GM18502 (cell line): ENCODE results near the gene MATN1.
"Not testable (repeated sequence)": the region's sequence is repeated elsewhere in the genome, so short reads cannot be mapped to it uniquely, and the experiment has no call there.

Experiments used
- ATAC-seq: cut with Tn5 transposase; IDR thresholded peaks from one replicate; pipeline ENCODE4 v1.9.1; 2021; ENCODE audit warnings: mild to moderate bottlenecking; ENCODE audit not compliant: unreplicated experiment, poor library complexity

Gene MATN1, protein sequence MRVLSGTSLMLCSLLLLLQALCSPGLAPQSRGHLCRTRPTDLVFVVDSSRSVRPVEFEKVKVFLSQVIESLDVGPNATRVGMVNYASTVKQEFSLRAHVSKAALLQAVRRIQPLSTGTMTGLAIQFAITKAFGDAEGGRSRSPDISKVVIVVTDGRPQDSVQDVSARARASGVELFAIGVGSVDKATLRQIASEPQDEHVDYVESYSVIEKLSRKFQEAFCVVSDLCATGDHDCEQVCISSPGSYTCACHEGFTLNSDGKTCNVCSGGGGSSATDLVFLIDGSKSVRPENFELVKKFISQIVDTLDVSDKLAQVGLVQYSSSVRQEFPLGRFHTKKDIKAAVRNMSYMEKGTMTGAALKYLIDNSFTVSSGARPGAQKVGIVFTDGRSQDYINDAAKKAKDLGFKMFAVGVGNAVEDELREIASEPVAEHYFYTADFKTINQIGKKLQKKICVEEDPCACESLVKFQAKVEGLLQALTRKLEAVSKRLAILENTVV

DNA sequence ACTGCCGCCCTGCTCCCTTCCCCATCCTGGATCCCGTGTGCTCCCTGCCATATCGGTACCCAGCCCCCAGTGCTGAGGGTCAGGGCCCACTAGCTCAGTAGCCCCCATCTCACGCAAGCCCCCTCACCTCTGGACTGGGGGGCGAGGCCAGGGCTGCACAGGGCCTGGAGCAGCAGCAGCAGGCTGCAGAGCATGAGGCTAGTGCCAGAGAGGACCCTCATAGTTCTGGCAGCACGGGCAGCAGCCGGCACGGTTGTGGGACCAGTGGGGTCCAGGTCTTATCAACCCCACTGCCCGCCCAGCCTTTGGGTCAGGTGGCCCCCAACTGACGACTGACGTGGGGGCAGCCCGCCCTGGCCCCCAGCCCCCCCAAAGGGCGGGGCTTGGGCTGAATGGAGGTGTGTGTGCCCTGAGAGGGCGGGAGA is at the start of gene MATN1:
Gene MATN1, minus strand, starts transcription at position 255 of the 425 bp plus-strand sequence. Its CDS starts 34 bp downstream, at position 221.
- ATAC-seq, result no peak

DNA sequence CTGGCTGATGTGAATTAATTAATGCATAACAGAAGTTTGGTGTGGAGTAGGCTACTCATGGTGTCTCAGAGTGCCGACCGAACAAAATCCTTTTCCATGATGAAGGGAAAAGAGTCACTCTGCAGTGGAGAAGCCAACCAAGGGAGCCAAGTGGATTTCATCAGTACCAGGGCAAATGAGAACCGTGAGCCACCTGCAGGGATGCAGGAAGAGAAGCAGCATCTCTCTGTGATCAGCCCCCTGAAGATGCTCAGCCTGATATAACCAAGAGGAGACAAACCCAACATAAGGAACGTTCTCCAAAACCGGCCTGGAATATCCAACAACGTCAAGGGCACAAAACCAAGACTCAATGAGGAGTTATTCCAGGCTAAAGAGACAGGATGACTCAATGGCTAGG is 47.6 kb upstream of the MATN1 start:
- ATAC-seq, result no peak

DNA sequence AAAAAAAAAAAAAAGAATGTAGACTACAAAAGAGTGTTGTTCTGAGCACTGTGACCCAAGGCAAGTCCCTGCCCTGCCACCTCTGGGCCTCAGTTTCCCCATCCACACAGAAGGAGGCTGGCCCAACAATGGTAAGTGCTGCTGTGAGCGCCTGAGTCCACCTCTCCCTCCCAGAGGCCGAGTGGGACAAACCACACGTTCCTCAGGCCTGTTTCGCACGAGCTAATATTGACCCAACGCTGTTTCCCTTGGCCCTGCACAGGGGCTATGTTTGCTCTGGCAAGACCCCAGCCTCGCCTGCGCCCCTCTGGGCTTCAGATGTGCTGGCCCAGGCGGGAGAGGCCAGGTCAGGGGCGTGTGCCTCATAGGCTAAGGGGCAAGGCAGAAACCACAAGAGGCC is 46.8 kb upstream of the MATN1 start:
- no peak for ATAC-seq

DNA sequence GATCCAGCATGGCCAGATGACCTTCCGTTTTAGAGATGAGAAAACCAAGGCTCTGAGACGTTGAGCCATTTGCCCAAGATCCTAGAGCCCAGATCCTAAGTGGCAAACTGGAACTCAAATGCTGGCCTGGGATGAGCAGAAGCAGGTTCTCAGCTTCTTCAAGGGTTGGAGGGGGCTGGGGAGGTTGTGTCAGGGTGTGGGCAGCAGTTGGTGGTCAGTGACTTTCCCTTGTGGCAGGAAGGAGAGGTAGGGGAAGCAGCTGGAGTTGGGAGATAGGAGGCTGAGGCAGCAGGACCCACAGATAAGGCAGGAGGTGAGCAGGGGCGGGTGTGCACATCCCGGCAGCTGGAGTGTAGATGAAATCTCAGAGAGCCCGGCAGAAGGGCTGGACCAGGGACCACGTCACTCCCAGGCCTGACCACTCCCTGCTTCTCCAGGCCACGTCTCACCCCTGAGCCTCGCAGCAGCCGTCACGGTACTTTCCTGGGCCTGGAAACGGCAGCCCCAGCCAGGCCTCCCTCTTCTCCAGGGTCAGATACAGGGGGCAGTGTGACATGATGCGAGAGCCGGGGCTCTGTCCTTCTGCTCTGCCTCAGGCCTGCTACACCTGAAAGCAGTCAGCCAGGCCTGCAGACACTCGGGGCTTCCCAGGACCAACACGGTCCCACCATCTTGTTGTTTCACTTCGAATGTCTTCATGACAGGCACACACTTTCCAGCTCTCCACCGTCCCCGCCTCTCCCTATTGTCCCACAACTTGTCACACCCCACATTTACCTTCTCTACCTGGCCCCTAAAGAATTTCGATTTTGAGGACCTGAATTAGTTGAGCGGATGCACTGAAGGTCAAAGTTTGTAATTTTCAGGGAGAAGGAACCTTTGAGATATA is 45.7 kb upstream of the MATN1 start:
- ATAC-seq, result no peak

DNA sequence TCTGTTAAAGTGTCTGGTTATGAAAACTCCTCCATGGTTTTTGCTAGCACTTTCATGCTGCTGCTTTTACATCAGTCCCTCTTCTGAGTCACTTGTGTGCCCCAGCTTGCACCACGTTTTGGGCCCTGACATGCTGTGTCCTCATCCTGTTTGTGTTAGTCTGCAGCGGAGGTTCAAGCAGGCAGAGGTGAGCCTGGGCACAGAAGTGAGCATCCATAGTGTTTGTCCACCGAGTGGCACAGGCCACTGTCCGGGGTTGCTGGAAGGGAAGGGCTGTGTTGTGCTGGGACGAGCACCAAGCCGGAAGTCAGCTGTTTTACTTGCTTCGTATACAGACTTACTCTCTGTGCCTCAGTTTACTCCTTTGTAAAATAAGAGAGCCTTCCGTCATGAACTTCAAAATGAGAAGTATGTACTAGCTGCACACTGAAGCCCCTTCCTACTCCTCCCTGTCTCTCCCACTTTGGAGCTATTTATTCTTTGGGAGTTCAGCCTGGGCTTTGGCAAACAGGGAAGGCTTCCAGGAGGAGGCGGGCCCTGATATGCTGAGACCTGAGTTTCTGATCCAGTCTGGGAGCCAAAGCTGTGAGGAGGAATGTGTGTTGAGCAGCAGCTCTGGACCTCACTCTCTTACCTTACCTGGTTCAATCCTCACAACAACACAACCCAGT is 44.9 kb upstream of the MATN1 start:
- no peak for ATAC-seq

DNA sequence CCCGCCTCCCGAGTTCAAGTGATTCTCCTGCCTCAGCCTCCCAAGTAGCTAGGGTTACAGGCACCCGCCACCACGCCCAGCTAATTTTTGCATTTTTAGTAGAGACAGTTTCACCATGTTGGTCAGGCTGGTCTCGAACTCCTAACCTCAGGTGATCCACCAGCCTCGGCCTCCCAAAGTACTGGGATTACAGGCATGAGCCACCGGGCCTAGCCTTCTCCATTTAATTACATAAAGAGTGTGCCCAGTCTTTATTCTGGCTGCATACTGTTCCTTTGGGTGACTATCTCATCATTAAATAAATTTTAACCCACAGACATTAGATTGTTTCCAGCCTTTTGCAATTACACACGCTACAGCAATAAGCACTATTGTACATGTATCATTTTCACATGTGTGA is 43.6 kb upstream of the MATN1 start:
- not testable (repeated sequence) for ATAC-seq

DNA sequence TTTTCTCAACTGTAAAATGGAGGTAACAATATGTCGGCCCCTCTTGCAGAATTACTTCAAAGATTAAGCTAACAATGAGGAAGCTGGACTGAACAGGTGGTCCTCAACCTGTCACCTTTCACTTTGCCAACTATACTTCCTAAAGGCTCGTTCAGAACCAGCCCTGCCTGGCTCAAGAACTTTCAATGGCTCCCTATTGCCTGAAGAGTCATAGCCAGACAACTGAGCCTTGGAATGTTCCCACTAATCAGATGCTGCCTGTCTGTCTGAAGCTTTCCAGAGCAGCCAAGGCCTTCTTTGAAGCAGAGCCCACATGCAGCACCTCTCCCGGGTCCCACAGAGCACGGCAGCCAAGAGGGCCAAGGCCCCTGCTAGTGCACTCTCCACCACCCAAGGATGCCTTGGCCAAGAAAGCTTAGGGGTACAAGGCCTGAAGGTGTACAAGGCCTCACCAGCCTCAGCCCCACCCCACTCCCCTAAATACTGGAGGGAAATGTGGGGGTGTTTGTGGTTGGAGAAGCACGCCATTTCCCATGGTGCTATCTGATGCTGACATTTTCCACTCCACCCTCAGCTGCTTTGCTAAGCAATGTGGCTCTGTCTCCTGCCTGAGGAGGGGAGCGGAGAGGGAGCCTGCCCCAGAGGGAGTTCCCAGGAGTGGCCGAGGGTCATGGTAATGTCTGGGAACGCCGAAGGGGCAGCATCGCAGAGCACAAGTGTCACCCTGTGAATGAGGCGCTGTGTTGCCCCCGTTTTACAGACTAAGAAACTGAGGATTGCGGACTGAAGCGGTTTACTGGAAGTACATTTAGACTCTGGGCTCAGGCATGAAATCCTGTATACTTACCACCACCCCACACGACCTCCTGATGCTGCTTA is 42.4 kb upstream of the MATN1 start:
- ATAC-seq, result no peak

DNA sequence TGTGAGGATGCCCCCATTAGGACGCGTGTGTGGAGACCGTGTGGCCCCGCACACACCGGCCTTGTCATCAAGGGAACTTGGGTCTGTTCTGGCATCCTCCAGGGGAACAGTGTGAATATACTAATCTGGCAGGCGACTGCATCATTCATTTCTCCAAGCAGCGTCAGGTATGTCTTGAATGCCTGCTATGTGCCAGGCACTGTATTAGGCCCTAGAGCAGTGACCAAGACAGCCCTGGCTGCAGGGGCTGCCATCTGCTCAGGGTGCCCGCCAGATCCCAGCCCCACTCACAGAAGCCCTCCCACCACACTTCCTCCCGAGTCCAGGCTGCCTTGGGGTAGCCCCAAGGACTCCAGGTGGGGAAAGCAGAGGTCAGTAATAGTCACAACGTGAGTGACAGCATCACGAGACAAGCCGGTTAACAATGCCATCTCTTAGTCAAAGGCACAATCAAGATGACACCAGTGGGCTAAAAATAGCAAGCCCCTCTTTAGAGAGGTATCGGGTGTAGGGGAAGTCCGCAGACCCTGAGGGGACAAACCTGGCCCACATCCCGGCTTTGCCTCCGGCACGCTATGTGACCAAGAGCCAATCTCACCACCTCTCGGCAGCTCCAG is 41.7 kb upstream of the MATN1 start:
- ATAC-seq, result no peak

DNA sequence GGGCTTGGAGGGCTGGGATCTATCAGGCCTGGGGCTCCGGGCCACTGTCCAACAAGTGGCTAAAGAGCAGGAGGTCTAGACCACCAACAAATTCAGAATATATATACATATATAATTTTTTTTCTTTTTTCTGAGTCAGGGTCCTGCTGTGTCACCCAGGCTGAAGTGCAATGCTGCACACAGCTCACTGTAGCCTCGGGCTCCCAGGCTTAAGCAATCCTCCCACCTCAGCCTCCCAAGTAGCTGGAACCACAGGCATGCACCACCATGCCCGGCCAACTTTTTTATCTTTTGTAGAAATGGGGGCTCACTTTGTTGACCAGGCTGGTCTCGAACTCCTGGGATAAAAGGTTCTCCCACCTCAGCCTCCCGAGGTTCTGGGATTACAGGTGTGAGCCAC is 41.0 kb upstream of the MATN1 start:
- no peak for ATAC-seq

DNA sequence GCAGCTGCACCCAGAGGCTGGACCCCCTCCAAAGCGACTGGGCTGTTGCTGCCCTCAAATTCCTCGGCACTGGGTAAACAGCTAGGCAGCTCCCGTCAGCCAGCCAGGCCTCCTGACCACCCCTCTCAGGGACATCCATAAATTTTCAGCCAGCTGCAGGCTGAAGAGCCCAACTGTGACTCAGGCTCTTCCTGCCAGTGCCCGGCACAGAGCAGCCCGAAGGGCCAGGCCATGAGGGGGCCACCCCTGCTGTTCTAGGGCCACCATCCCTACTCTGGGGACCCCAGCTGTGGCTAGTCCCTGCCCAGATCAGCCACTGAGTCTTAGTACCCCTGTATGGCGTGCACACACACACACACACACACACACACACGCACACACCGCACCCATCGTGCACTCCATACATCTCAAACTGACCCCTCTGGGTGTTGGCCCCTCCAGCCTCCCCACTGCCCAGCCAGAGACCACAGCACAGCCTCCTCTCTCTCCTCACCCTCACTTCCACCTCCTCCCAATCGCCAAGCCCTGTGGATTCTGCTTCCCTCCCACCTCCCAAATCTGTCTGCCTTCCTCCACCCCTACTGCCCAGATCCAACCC is 40.4 kb upstream of the MATN1 start:
- ATAC-seq, result no peak

DNA sequence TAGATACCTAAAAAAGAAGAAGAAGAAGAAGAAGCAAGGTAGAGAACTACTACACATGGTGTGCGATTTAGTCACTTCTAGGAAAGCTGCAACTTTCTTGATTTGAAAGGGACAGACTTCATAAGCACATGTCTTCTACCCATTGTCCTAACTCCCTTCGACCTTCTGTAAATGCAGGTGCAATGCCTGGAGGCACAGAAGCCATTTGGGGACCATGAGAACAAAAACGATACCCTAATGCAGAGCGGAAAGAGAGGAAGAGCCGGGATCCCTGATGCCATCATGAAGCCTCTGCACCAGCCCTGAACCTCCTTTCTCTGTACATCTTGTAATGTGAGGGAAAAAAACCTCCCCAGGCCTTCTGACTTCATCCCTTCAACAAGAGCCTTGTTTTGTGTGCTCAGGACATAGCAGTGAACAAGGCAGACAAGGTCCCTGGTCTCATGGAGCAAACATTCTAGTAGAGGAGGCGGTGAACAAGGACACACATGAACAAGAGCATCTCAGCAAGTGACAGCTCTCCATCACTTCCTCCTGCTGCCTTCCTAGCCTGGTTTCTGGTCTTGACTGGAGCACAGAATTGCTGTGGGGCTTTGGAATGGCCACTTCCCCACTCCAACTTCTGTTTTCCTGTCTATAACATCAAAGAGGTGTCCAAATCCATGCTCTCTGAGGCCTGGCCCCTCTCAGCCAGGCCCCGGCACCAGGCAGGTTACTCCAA is 39.7 kb upstream of the MATN1 start:
- no peak for ATAC-seq

DNA sequence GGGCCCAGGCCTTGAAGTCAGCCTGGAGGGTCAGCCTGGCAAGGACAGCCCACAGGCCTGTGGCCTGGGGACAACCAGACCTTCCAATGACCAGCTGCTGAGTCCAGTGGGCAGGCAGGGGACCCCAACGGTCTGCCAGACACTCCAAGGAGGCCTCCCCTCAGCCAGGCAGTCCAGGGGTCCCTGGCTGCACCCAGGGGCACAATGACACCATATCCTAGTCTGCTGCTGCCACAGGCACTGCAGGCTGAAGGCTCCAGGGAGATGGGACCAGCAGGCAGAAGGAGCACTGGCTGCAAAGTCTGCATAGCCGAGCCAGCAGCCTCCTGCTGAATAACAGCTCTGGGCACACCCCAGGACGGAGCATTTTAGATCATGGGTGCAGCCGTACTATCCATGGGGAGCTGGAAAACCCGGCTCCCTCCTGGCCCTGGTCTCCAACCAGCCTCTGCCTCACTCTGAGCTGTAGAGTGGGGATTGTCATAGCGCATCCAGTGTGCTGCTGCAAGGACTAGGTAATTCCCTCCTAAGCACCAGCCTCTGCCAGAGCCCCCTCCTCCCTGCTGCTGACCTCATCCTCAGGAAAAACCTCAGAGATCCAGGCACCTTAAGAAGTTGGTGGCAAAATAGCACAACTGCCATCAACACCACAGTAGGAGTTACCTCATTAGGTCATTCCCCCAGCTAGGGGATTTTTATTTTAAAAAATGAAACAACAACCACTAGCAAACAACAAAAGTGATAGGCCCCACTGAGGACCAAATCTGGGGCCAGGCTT is 39.0 kb upstream of the MATN1 start:
- no peak for ATAC-seq

DNA sequence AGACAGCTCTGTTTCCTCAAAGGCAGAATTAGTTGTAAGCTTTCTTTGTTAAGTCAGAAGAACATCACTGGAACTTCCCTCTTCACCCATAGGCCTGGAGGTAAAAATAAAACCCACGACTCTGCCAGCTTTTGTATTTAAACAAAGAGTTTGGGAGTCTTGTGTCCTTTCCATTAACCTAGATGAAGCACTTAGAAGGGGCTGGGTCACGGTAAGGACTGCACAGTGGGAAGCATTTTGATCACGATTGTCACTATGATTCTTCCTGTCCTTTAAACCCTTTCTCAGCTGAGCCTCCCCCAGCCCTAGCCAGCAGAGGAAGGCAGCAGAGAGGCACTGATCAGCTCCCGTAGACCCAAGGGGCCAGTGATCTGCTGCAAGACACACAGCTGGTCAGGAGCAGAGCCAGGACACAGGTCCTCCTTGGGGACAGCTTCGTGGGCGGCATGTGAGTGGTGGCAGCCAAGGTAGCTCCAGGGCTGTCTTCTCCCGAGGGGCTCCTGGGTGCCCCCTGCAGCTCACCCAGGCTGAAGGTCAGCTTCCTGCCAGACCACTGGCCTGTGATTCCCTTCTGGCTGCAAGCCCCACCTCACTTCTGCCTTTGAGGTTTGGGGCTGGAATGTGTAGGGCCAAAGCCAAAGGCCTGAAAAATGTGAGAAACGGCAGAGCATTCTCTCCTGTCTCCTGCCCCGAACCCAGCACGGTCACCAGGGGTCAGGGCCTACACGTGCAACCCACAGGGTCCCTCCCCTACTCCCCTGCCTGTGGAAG is 38.2 kb upstream of the MATN1 start:
- no peak for ATAC-seq

DNA sequence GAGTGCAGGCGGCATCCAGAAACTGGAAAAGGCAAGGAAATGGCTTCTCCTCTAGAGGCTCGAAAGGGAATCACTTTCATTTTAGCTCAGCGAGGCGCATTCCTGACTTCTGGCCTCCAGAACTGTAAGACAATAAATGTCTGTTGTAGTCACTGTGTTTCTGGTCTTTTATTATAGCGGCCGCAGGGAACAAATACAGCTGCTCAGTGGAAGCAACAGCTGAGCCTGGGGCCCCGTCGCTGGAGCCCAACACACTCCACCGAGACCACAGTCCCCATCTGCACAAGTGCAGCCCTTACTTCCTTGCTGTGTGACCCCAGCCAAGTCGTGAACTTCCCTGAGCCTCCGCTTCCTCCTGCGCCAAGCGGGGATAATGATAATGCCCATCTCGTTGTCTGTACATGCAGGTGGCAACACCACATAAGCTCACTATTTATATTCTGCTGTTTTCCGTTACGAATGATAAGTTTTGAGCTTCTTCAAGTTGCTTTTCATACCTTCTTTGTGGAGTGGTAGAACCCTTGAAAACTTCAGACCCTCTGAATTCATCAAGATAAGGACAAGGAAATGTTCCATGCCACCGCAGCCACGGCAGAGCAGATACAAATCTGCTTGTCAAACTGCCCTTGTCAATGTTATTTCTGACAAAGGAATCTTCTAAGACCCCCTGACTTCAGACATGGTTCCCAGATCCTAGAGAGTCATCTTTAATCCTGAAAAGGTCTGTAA is 37.4 kb upstream of the MATN1 start:
- no peak for ATAC-seq

DNA sequence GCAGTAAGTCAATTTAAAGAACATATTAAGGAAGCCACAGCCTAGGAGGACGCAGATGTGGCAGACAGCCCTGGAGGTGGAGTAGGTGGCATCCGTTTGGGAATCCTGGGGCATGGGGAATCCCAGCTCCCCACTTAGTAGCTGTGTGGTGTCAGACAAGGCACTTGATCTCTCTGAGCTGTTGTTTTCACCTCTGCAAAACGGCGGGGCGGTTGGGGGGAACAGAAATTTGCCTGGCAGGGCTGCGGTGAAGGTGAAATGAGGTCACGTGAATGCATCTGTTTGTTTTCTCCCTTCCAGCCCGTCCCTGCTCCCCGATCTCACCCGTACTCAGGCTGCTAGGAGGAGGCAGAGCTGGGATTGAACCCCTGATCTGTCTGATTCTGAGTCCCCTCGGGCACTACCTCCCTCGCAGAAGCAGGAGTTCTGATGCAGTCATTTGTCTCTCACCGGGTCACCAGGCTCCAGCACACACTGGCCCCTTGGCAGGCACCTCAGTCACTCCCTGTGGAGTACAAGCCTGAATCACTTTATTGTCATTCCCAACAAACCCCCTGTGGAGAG is 36.4 kb upstream of the MATN1 start:
- ATAC-seq, result no peak
